Prostate gland (tissue), 2 donors: ENCODE results near the gene CYTIP. TPM values are rescaled to one million over a fixed set of nuclear protein-coding genes. Genes with fewer than 3 reads are reported as not detected.

Experiments
- DNase-seq: peaks from one replicate; pipeline ENCODE4 v3.0.0-alpha.2; 2019; ENCODE audit warnings: low spot score
- H3K27ac ChIP-seq, 2 donors: fragments of 200-600 bp; sonication (generic); 2 replicates each; pipeline ENCODE4 v1.5.1; 2017 to 2019
- H3K27me3 ChIP-seq: fragments of 200-600 bp; sonication (generic); replicated peaks from 2 replicates; pipeline ENCODE4 v1.5.1; 2019; ENCODE audit not compliant: insufficient read depth
- H3K36me3 ChIP-seq, 2 donors: fragments of 200-600 bp; sonication (generic); 1 replicate in 1 of 2; 2 replicates in 1 of 2; pipeline versions ENCODE4 v1.5.1 to v1.8.1; 2017 to 2019
- H3K4me1 ChIP-seq: fragments of 200-600 bp; sonication (generic); replicated peaks from 2 replicates; pipeline ENCODE4 v1.5.1; 2019
- H3K4me3 ChIP-seq, 2 donors: fragments of 200-600 bp; sonication (generic); 2 replicates each; pipeline ENCODE4 v1.5.1; 2017 to 2019
- H3K9me3 ChIP-seq: fragments of 200-600 bp; sonication (generic); 2 replicates; pipeline ENCODE4 v1.5.1; 2017
- POLR2A ChIP-seq: fragments of 450-650 bp; IDR thresholded peaks from one replicate; pipeline ENCODE4 v1.6.1; 2016; ENCODE audit warnings: antibody characterized with exemption, mild to moderate bottlenecking
- POLR2AphosphoS5 ChIP-seq: sonication (generic); formaldehyde crosslinking; IDR thresholded peaks from one replicate; pipeline ENCODE4 v1.6.1; 2017; ENCODE audit warnings: antibody characterized with exemption
- WGBS: methylation state at CpG from one replicate; pipeline ENCODE4 v1.1.5; 2018; 5-methylcytosine and 5-hydroxymethylcytosine counted together
- intact Hi-C: fragments of 100-400 bp; cut with DNase I; formaldehyde crosslinking; loops from one replicate; pipeline ENCODE4 v1.14.2; 2022
- total RNA-seq, 2 donors: library from RNA; depleted of rRNA; stranded (reverse); fragments of >200 nt; gene quantifications; one replicate each; pipeline ENCODE4 v1.1.0, GENCODE V29; 2016
- TF ChIP-seq, protein P1 (sequence below), 4 experiments: fragments of 200-600 bp in 2 of 4; fragments of 450-650 bp in 2 of 4; sonication (generic) in 2 of 4; IDR thresholded peaks; 1 replicate in 3 of 4; 2 replicates in 1 of 4; pipeline ENCODE4 v1.5.1; 2016 to 2019; ENCODE audit warnings: antibody characterized with exemption in 4 of 4, mild to moderate bottlenecking in 2 of 4, moderate library complexity in 2 of 4

The CYTIP gene
- total RNA-seq, 2 donors from 2014 or later: 3.3 to 7.4 TPM

DNA sequence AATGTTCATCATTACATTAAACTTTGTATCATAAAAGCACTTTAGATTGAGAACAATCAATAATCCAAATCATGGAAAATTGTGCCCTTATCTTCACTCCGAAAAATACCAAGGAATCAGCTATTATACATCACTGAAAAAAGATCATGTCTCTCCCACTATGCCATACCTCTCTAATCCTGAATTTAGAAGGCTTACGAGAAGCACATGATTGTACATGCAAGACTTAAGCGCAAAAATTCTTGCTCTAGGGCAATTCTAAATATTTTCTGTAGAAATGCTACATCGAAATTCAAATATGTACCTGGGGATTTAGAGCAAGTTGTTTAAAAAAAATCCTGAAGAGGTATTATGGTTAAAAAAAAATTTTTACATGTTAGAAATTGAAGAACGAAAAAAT is 1.3 kb downstream of the CYTIP start:
- no peak overlapping the region for H3K27ac ChIP-seq
- no peaks in the 10 kb centered on the region for H3K4me1 ChIP-seq
- no peak for TF ChIP-seq POLR2A
- TF ChIP-seq, protein P1, sequence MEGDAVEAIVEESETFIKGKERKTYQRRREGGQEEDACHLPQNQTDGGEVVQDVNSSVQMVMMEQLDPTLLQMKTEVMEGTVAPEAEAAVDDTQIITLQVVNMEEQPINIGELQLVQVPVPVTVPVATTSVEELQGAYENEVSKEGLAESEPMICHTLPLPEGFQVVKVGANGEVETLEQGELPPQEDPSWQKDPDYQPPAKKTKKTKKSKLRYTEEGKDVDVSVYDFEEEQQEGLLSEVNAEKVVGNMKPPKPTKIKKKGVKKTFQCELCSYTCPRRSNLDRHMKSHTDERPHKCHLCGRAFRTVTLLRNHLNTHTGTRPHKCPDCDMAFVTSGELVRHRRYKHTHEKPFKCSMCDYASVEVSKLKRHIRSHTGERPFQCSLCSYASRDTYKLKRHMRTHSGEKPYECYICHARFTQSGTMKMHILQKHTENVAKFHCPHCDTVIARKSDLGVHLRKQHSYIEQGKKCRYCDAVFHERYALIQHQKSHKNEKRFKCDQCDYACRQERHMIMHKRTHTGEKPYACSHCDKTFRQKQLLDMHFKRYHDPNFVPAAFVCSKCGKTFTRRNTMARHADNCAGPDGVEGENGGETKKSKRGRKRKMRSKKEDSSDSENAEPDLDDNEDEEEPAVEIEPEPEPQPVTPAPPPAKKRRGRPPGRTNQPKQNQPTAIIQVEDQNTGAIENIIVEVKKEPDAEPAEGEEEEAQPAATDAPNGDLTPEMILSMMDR (IDR thresholded peaks at IDR 0.05): no peak
- no peak for TF ChIP-seq POLR2AphosphoS5
- WGBS: 80% methylated on average over 5 of the region's 5 CpGs
- no peaks in the 10 kb centered on the region for H3K36me3 ChIP-seq
- no peak overlapping the region for H3K4me3 ChIP-seq
- no peaks in the 10 kb centered on the region for H3K9me3 ChIP-seq
- no peaks in the 10 kb centered on the region for H3K27me3 ChIP-seq
- intact Hi-C loops: no loop called here
- no peak for DNase-seq

DNA sequence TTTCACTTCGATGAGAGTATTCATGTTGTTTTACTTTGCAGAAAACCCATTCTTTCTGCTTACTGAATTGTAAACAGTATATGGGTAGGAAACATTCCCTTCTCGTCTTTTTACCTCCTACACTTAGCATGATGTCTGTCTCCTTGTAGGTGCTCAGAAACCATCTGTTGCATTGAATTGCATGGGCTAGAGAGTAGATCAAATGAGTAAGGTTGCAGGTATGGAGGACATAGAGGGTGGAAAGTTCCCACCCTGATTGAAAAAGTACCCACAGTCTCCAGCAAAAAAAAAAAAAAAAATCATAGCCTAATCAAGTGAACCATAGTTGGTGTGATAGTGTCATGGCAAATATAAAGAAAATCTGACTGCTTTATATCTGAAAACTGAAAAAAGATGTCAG is 1.7 kb downstream of the CYTIP start:
- Histone ChIP-seq H3K36me3 (no peaks in the 10 kb centered on the region), H3K27me3 (no peaks in the 10 kb centered on the region), H3K27ac (peak overlapping the region in 1 of 2 donors; percentile 1), H3K9me3 (no peaks in the 10 kb centered on the region), H3K4me1 (no peaks in the 10 kb centered on the region), H3K4me3 (no peak overlapping the region)
- DNase-seq: no peak
- 91% methylated on average over 2 of the region's 2 CpGs for WGBS
- TF ChIP-seq, protein P1 (IDR thresholded peaks at IDR 0.05): no peak
- TF ChIP-seq POLR2AphosphoS5 (no peak), POLR2A (no peak)
- intact Hi-C loops: no loop called here

DNA sequence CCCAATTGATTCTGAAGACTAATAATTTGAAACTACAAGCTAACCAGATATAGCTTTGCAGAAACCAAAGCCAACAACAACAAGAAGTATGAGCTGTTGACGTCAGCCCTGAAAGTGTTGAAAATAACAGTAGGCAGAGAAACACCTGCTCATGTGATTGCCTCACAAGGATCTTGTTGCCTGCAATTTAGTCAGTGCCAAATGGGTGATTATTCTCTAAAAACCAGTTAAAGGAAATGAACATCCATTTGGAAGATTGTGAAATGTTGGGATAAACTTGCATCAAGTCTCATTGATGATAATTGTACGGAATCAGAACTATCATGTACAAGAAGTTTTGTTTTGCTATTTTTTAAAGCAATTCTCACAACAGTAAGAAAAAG is 2.8 kb downstream of the CYTIP start:
- no peaks in the 10 kb centered on the region for H3K4me1 ChIP-seq
- no peaks in the 10 kb centered on the region for H3K27me3 ChIP-seq
- H3K27ac ChIP-seq: no peak overlapping the region
- no peak for DNase-seq
- no peaks in the 10 kb centered on the region for H3K36me3 ChIP-seq
- TF ChIP-seq POLR2AphosphoS5: no peak
- TF ChIP-seq, protein P1 (IDR thresholded peaks at IDR 0.05): no peak
- no peak for TF ChIP-seq POLR2A
- WGBS: 59% methylated on average over 2 of the region's 2 CpGs
- no peak overlapping the region for H3K4me3 ChIP-seq
- intact Hi-C loops: no loop called here
- no peaks in the 10 kb centered on the region for H3K9me3 ChIP-seq

DNA sequence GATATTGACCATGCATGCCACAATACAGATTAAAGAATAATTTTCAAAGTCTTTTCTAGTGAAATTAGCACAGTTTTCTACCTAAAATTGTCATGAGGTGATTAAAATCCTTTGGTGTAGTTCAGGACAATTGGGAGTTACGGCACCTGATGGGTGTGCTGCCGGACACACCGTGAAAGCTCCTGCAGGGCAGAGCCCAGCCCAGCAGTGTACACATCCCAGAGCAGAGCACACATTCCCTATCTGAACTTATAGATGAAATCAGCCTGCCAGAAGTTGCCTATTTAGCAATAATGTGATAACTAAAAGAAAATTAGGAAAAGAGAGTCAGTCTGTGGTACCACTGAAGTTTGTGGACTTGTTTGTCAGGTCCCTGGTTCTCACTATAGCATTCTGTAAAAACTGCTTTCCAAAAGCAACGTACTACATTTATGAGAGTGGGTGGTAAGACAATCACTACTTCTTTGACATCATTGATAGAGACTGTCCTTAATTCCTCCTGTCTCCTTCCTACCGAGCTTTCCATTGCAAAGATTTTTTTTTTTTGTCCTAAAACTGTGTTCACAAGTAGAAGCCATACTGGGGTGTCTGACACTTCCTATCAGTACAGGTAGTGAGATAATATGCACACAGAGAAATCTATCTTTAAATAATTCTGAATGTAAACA is 3.4 kb downstream of the CYTIP start:
- Histone ChIP-seq H3K9me3 (no peaks in the 10 kb centered on the region), H3K27me3 (no peaks in the 10 kb centered on the region), H3K4me1 (no peaks in the 10 kb centered on the region), H3K27ac (no peak overlapping the region), H3K4me3 (no peak overlapping the region), H3K36me3 (no peaks in the 10 kb centered on the region)
- 60% methylated on average over 5 of the region's 5 CpGs for WGBS
- TF ChIP-seq POLR2AphosphoS5: no peak
- TF ChIP-seq, protein P1 (IDR thresholded peaks at IDR 0.05): no peak
- TF ChIP-seq POLR2A: no peak
- intact Hi-C loops: no loop called here
- no peak for DNase-seq

DNA sequence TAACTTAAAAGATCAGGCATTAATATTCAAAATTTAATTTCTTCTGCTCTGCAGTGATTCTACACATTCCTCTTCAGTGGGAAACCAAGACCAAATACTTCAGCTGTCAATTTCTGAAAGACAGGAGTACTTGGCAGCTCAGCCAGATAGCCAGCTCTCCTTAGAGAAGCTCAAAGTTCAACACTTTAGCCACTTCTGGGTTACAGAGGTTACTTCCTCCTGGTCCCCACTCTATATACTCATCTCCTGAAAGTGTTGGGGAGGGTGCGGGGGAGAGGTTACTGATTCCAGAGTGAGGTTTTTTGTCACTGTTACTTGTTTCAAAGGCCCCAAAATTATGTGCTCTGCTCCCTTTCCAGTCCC is 4.1 kb downstream of the CYTIP start:
- no peak for DNase-seq
- H3K4me1 ChIP-seq: no peaks in the 10 kb centered on the region
- no peaks in the 10 kb centered on the region for H3K27me3 ChIP-seq
- 95% methylated on average over 1 of the region's 1 CpG for WGBS
- no peaks in the 10 kb centered on the region for H3K9me3 ChIP-seq
- no peak overlapping the region for H3K27ac ChIP-seq
- intact Hi-C loops: no loop called here
- no peak for TF ChIP-seq POLR2A
- no peak for TF ChIP-seq POLR2AphosphoS5
- TF ChIP-seq, protein P1 (IDR thresholded peaks at IDR 0.05): no peak
- no peak overlapping the region for H3K4me3 ChIP-seq
- H3K36me3 ChIP-seq: no peaks in the 10 kb centered on the region
